Tibial artery (tissue), 4 donors: Measurements from ENCODE around the gene MDN1.

Experiments used
- DNase-seq, 2 donors: peaks; one replicate each; pipeline ENCODE4 v3.0.0-alpha.2; 2019
- H3K27ac ChIP-seq, 2 donors: fragments of 200-600 bp; sonication (generic) in 1 of 2; 1 replicate in 1 of 2; 2 replicates in 1 of 2; pipeline ENCODE4 v1.5.1; 2018 to 2019; ENCODE audit warnings: mild to moderate bottlenecking in 1 of 2
- H3K27me3 ChIP-seq, 2 donors: fragments of 200-600 bp; sonication (generic) in 1 of 2; one replicate each; pipeline versions ENCODE4 v1.5.1 to v1.6.0; 2016 to 2019
- H3K36me3 ChIP-seq, 3 donors: fragments of 200-600 bp; sonication (generic) in 2 of 3; one replicate each; pipeline ENCODE4 v1.5.1; 2016 to 2019; ENCODE audit warnings: mild to moderate bottlenecking in 2 of 3
- H3K4me1 ChIP-seq, 4 donors: fragments of 200-600 bp; sonication (generic) in 2 of 4; 1 replicate in 3 of 4; 2 replicates in 1 of 4; pipeline ENCODE4 v1.5.1; 2016 to 2019
- H3K4me3 ChIP-seq, 2 donors: fragments of 200-600 bp; sonication (generic) in 1 of 2; 1 replicate in 1 of 2; 2 replicates in 1 of 2; pipeline ENCODE4 v1.5.1; 2018 to 2019; ENCODE audit warnings: mild to moderate bottlenecking in 2 of 2
- H3K9me3 ChIP-seq, 3 donors: fragments of 200-600 bp; sonication (generic) in 1 of 3; one replicate each; pipeline ENCODE4 v1.5.1; 2016 to 2019
- intact Hi-C: fragments of 100-400 bp; cut with DNase I; formaldehyde crosslinking; loops from one replicate; pipeline ENCODE4 v1.15.0; 2023; ENCODE audit warnings: low total_unique reads
- TF ChIP-seq, protein P1 (sequence below), 2 experiments: fragments of 200-600 bp in 1 of 2; fragments of 450-650 bp in 1 of 2; IDR thresholded peaks; one replicate each; pipeline ENCODE4 v1.5.1; 2017 to 2019; ENCODE audit warnings: antibody characterized with exemption in 2 of 2, mild to moderate bottlenecking in 1 of 2, moderate library complexity in 1 of 2

MDN1 gene

DNA sequence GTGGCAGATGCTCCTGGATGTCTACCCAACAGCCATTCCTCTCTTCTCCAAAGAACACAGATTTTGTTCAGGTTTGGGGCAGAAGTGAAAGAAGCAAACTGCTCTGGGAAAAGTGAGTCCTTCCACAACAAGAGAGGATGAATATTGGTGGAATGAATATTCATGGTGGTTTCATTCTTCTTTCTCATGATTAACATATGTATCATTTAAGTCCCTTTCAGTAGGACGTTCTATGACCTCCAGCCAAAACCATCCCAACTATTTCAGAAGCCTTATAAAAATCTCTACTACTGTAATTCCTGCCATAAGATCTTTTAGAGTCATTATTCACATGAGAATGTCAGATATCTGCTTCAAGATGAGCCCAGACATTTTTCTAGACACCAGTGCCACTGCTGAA is 44.4 kb downstream of the MDN1 start:
- intact Hi-C loops, result no loop called here
- Histone ChIP-seq H3K27me3 (no peaks in the 10 kb centered on the region), H3K9me3 (no peaks in the 10 kb centered on the region), H3K27ac (no peak overlapping the region), H3K4me1 (no peaks in the 10 kb centered on the region), H3K36me3 (peaks cover 45 to 76% (median 73%) of the 10 kb centered on the region in 3 donors), H3K4me3 (no peak overlapping the region)
- DNase-seq, result no peak
- TF ChIP-seq, protein P1, sequence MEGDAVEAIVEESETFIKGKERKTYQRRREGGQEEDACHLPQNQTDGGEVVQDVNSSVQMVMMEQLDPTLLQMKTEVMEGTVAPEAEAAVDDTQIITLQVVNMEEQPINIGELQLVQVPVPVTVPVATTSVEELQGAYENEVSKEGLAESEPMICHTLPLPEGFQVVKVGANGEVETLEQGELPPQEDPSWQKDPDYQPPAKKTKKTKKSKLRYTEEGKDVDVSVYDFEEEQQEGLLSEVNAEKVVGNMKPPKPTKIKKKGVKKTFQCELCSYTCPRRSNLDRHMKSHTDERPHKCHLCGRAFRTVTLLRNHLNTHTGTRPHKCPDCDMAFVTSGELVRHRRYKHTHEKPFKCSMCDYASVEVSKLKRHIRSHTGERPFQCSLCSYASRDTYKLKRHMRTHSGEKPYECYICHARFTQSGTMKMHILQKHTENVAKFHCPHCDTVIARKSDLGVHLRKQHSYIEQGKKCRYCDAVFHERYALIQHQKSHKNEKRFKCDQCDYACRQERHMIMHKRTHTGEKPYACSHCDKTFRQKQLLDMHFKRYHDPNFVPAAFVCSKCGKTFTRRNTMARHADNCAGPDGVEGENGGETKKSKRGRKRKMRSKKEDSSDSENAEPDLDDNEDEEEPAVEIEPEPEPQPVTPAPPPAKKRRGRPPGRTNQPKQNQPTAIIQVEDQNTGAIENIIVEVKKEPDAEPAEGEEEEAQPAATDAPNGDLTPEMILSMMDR (IDR thresholded peaks at IDR 0.05), result no peak

DNA sequence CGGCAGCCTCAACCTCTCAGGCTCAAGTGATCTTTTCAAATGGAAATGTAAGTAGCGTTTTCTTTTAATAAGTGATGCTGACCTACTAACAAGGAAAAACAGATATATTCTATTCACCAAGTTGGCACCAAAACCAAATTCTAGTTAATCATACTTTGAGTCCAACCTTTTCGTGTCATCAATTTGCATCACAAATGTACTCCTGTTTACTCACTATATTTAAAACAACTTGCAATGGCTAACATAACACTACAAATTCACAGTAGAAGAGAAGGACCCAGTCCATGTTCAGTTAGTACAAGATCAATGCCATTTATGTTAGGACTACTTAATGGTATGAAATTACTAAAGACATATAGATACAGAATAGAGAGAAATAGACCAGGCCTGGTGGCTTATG is 50.0 kb downstream of the MDN1 start:
- Histone ChIP-seq H3K4me1 (no peaks in the 10 kb centered on the region), H3K36me3 (peaks cover 57 to 89% (median 85%) of the 10 kb centered on the region in 3 donors), H3K27ac (no peak overlapping the region), H3K27me3 (no peaks in the 10 kb centered on the region), H3K9me3 (no peaks in the 10 kb centered on the region), H3K4me3 (no peak overlapping the region)
- DNase-seq, result no peak
- intact Hi-C loops, result no loop called here
- TF ChIP-seq, protein P1 (IDR thresholded peaks at IDR 0.05), result no peak

DNA sequence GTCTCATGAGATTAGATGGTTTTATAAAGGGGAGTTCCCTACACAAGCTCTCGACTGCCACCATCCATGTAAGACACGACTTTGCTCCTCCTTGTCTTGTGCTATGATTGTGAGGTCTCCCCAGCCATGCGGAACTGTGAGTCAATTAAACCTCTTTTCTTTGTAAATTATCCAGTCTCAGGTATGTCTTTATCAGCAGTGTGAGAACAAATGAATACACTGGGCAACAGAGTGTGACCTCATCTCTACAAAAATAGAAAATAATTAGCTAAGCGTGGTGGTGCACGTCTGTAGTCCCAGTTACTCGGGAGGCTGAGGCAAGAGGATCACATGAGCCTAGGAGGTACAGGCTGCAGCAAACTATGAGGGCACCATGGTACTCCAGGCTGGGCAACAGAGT is 51.3 kb downstream of the MDN1 start:
- TF ChIP-seq, protein P1 (IDR thresholded peaks at IDR 0.05), result no peak
- H3K36me3 ChIP-seq, result peaks cover 51 to 84% (median 83%) of the 10 kb centered on the region in 3 donors

DNA sequence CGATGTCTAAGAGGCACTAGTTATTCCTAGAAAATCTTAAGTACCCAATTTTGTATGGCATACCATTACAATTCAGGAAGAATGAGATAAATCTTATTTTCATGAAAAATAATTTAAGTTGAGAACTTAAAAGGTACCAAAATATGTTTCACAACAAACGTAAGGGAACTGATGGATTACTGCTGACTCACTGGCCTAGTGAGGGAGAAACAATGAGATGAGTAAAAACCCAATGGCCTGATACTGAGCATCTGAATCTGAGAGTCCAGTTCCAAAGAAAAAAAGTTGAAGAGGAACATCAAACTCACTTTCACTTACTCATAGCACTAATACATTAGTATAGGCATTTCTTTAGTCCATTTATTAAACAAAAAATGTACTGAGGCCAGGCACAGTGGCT is 56.0 kb downstream of the MDN1 start:
- Histone ChIP-seq H3K4me1 (no peaks in the 10 kb centered on the region), H3K27ac (no peak overlapping the region), H3K9me3 (no peaks in the 10 kb centered on the region), H3K4me3 (no peak overlapping the region), H3K36me3 (peaks cover 40 to 73% (median 73%) of the 10 kb centered on the region in 3 donors), H3K27me3 (no peaks in the 10 kb centered on the region)
- TF ChIP-seq, protein P1 (IDR thresholded peaks at IDR 0.05), result no peak
- DNase-seq, result no peak
- intact Hi-C loops, result no loop called here

More for the DNA sequence above, 51.3 kb downstream of the MDN1 start:
- Histone ChIP-seq H3K4me1 (no peaks in the 10 kb centered on the region), H3K9me3 (no peaks in the 10 kb centered on the region), H3K27ac (no peak overlapping the region), H3K27me3 (no peaks in the 10 kb centered on the region), H3K4me3 (no peak overlapping the region)
- intact Hi-C loops, result no loop called here
- DNase-seq, result no peak

DNA sequence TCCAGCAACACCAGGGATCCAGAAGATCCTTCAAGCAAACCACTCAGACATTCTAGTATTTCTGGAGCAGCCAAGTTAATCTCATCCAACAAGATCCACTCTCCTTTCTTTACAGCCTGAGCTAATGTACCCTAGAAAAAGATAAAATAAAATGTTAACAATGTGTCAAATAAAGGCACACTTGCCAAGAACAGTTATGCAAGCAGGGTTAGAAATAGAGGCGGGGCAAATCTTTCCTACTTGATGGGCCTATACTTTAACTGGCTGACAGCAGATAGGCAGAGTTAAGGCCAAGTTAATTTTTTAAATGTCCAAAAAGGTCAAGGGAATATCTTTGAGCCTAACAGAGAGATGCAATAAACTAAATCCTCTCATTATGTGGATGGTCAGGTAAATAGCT is 60.8 kb downstream of the MDN1 start:
- H3K27me3 ChIP-seq, result no peaks in the 10 kb centered on the region
- DNase-seq, result no peak
- no peaks in the 10 kb centered on the region for H3K9me3 ChIP-seq
- intact Hi-C loops, result no loop called here
- H3K4me3 ChIP-seq, result no peak overlapping the region
- H3K36me3 ChIP-seq, result peaks cover 70 to 82% (median 80%) of the 10 kb centered on the region in 3 donors
- H3K27ac ChIP-seq, result no peak overlapping the region
- H3K4me1 ChIP-seq, result no peaks in the 10 kb centered on the region
- TF ChIP-seq, protein P1 (IDR thresholded peaks at IDR 0.05), result no peak

DNA sequence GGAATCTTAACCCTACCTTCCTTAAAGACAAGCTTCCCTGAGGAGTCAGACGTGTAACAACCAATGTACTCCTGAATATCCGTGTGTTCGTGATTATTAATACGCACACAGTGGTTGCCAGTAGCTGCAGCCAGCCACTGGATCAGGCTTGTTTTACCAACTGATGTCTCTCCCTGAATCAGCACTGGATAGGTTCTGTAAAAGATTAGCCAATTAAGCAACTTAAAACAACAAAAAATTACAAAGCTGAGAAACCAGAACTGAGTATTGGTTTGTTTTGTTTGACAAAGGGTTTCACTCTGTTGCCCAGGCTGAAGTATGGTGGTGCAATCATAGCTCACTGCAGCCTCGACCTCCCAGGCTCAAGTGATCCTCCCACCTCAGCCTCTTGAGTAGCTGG is 69.3 kb downstream of the MDN1 start:
- no peak for DNase-seq
- TF ChIP-seq, protein P1 (IDR thresholded peaks at IDR 0.05), result no peak
- no peak overlapping the region for H3K4me3 ChIP-seq
- H3K9me3 ChIP-seq, result no peaks in the 10 kb centered on the region
- no peaks in the 10 kb centered on the region for H3K27me3 ChIP-seq
- peaks cover 72 to 89% (median 85%) of the 10 kb centered on the region in 3 donors for H3K36me3 ChIP-seq
- no peaks in the 10 kb centered on the region for H3K4me1 ChIP-seq
- no peak overlapping the region for H3K27ac ChIP-seq
- intact Hi-C loops, result no loop called here
